HepG2 (cell line): ENCODE results near the gene KIRREL3. TPM values are rescaled to one million over a fixed set of nuclear protein-coding genes. Genes with fewer than 3 reads are reported as not detected.

Source experiments
- ATAC-seq: fragments of 200-7000 bp; cut with Tn5 transposase; 3 replicates; pipeline ENCODE4 v1.9.1; 2020; ENCODE audit warnings: mild to moderate bottlenecking, moderate library complexity
- BruUV-seq: library from RNA; stranded (reverse); fragments of 400-500 nt; replicated peaks from 2 replicates; lab custom pipeline; 2021; lab: Mats Ljungman, UMichigan
- CTCF ChIA-PET: fragments of 300-600 bp; formaldehyde crosslinking; extraction: SDS; loops from one replicate; lab custom pipeline; 2021; ENCODE audit warnings: low total read pairs, inconsistent platforms, low intra/inter-chr PET ratio; lab: Yijun Ruan, JAX
- POLR2A ChIA-PET: fragments of 350-600 bp; sonication (Branson Sonifier 250); formaldehyde crosslinking; loops from one replicate; lab custom pipeline; 2020; ENCODE audit warnings: antibody characterized with exemption, inconsistent platforms; lab: Yijun Ruan, JAX
- DNase-seq: peaks from one replicate; pipeline ENCODE4 v3.0.0-alpha.2; 2015; ENCODE audit warnings: low spot score
- FAIRE-seq: peaks from 3 replicates; lab custom pipeline; 2011; peaks lifted over from hg19 to GRCh38; lab: Jason Lieb, UNC
- H2AFZ ChIP-seq: one replicate; pipeline ENCODE4 v1.6.1; 2011; ENCODE audit warnings: low read length, inconsistent platforms
- H3K27ac ChIP-seq: fragments of 300-600 bp; 3 replicates; pipeline ENCODE4 v1.8.0; 2011; ENCODE audit warnings: mixed run types, mild to moderate bottlenecking, mixed read lengths, low read length, inconsistent platforms; ENCODE audit not compliant: insufficient read depth; ENCODE audit errors: extremely low read length
- H3K27me3 ChIP-seq, 2 experiments: fragments of 200-600 bp in 1 of 2; 2 replicates in 1 of 2; 3 replicates in 1 of 2; pipeline versions ENCODE4 v1.6.0 to v1.8.0; 2011; ENCODE audit warnings: low read length in 2 of 2, mild to moderate bottlenecking in 2 of 2, moderate library complexity in 2 of 2, inconsistent platforms in 1 of 2; ENCODE audit not compliant: insufficient read depth in 2 of 2, control insufficient read depth in 1 of 2
- H3K36me3 ChIP-seq, 2 experiments: fragments of 200-600 bp in 1 of 2; replicated peaks in 1 of 2; 2 replicates in 1 of 2; 3 replicates in 1 of 2; pipeline versions ENCODE4 v1.5.1 to v1.8.0; 2011; ENCODE audit warnings: low read length in 2 of 2, inconsistent platforms in 1 of 2; ENCODE audit not compliant: insufficient read depth in 2 of 2, control insufficient read depth in 1 of 2
- H3K4me1 ChIP-seq: 2 replicates; pipeline ENCODE4 v1.5.1; 2012; ENCODE audit warnings: low read length, inconsistent platforms; ENCODE audit not compliant: insufficient read depth
- H3K4me2 ChIP-seq: 2 replicates; pipeline ENCODE4 v1.6.0; 2011; ENCODE audit warnings: low read depth, low read length, inconsistent platforms
- H3K4me3 ChIP-seq, 3 experiments: fragments of 200-600 bp in 1 of 3; sonication (generic), shearing (Covaris generic) in 1 of 3; replicated peaks in 1 of 3; 2 replicates each; pipeline ENCODE4 v1.5.1; 2011 to 2016; ENCODE audit warnings: low read length in 3 of 3, inconsistent platforms in 2 of 3, low read depth in 2 of 3, mild to moderate bottlenecking in 2 of 3, control low read depth in 1 of 3, mixed read lengths in 1 of 3; ENCODE audit not compliant: insufficient read depth in 1 of 3
- H3K79me2 ChIP-seq: one replicate; pipeline ENCODE4 v1.6.1; 2011; ENCODE audit warnings: low read length, inconsistent platforms; ENCODE audit not compliant: insufficient read depth
- H3K9ac ChIP-seq: 2 replicates; pipeline ENCODE4 v1.6.0; 2011; ENCODE audit warnings: mild to moderate bottlenecking, low read depth, low read length, inconsistent platforms; ENCODE audit not compliant: insufficient read depth
- H3K9me3 ChIP-seq: 2 replicates; pipeline ENCODE4 v1.5.1; 2012; ENCODE audit warnings: mild to moderate bottlenecking, low read length
- H4K20me1 ChIP-seq: 2 replicates; pipeline ENCODE4 v1.6.0; 2011; ENCODE audit warnings: inconsistent platforms, mild to moderate bottlenecking, low read length, moderate library complexity; ENCODE audit not compliant: insufficient read depth
- BORCS8-MEF2B ChIP-seq: sonication (generic); formaldehyde crosslinking; IDR thresholded peaks from 2 replicates; pipeline ENCODE4 v1.8.0; 2022; ENCODE audit warnings: mild to moderate bottlenecking, missing genetic modification reagents
- CENPT ChIP-seq: sonication (generic); formaldehyde crosslinking; IDR thresholded peaks from 2 replicates; pipeline ENCODE4 v1.8.0; 2022; ENCODE audit warnings: low read depth, mild to moderate bottlenecking, moderate library complexity, missing genetic modification reagents
- ERF ChIP-seq: IDR thresholded peaks from 2 replicates; pipeline ENCODE4 v1.6.1; 2018; ENCODE audit warnings: missing biosample characterization, missing genetic modification reagents
- GTF3A ChIP-seq: sonication (generic); formaldehyde crosslinking; conservative IDR thresholded peaks from 2 replicates; pipeline ENCODE4 v1.4.0; 2020; ENCODE audit warnings: mild to moderate bottlenecking, missing genetic modification reagents
- HCFC1 ChIP-seq: fragments of 150-350 bp; IDR thresholded peaks from 2 replicates; pipeline ENCODE4 v1.6.1; 2014; ENCODE audit warnings: low read depth, low read length
- HMG20A ChIP-seq: IDR thresholded peaks from 2 replicates; pipeline ENCODE4 v1.6.1; 2016; ENCODE audit warnings: borderline replicate concordance
- KDM2A ChIP-seq: sonication (generic); formaldehyde crosslinking; IDR thresholded peaks from 2 replicates; pipeline ENCODE4 v1.4.0; 2020; ENCODE audit warnings: low read depth, missing genetic modification reagents, borderline replicate concordance
- RAD51 ChIP-seq: fragments of 450-650 bp; IDR thresholded peaks from 2 replicates; pipeline ENCODE4 v1.6.1; 2016; ENCODE audit warnings: borderline replicate concordance
- SOX13 ChIP-seq, 3 experiments: fragments of 450-650 bp in 1 of 3; sonication (generic) in 1 of 3; formaldehyde crosslinking in 1 of 3; IDR thresholded peaks in 2 of 3; conservative IDR thresholded peaks in 1 of 3; 2 replicates each; pipeline versions ENCODE4 v1.5.0 to v1.6.1; 2016 to 2020; ENCODE audit warnings: antibody characterized with exemption in 1 of 3, mild to moderate bottlenecking in 1 of 3, missing compliant biosample characterization in 1 of 3, missing genetic modification reagents in 1 of 3, moderate library complexity in 1 of 3
- SRF ChIP-seq: IDR thresholded peaks from 2 replicates; pipeline ENCODE4 v1.6.1; 2011; ENCODE audit warnings: mild to moderate bottlenecking, low read depth, low read length, moderate library complexity
- TAF1 ChIP-seq: sonication (generic); formaldehyde crosslinking; IDR thresholded peaks from 2 replicates; pipeline ENCODE4 v1.4.0; 2020; ENCODE audit warnings: missing genetic modification reagents
- TCF12 ChIP-seq, 2 experiments: fragments of 450-650 bp in 1 of 2; sonication (generic) in 1 of 2; formaldehyde crosslinking in 1 of 2; IDR thresholded peaks; 2 replicates each; pipeline versions ENCODE4 v1.6.1 to v1.8.0; 2017 to 2022; ENCODE audit warnings: antibody characterized with exemption in 1 of 2, mild to moderate bottlenecking in 1 of 2, missing genetic modification reagents in 1 of 2, moderate library complexity in 1 of 2
- TSC22D2 ChIP-seq: sonication (generic); formaldehyde crosslinking; IDR thresholded peaks from 2 replicates; pipeline ENCODE4 v1.5.1; 2020; ENCODE audit warnings: missing genetic modification reagents, mild to moderate bottlenecking, borderline replicate concordance
- ZBTB38 ChIP-seq: sonication (generic); formaldehyde crosslinking; IDR thresholded peaks from 2 replicates; pipeline ENCODE4 v1.5.1; 2020; ENCODE audit warnings: mild to moderate bottlenecking, missing genetic modification reagents
- ZNF274 ChIP-seq: sonication (generic); formaldehyde crosslinking; IDR thresholded peaks from 2 replicates; pipeline ENCODE4 v1.5.1; 2020; ENCODE audit warnings: mild to moderate bottlenecking, missing genetic modification reagents
- ZNF430 ChIP-seq: sonication (generic); formaldehyde crosslinking; IDR thresholded peaks from 2 replicates; pipeline ENCODE4 v1.9.0; 2021; ENCODE audit warnings: mild to moderate bottlenecking, missing genetic modification reagents
- ZNF607 ChIP-seq: sonication (generic); formaldehyde crosslinking; IDR thresholded peaks from 2 replicates; pipeline ENCODE4 v1.5.1; 2020; ENCODE audit warnings: missing genetic modification reagents, mild to moderate bottlenecking, borderline replicate concordance
- ZNF615 ChIP-seq: sonication (generic); formaldehyde crosslinking; IDR thresholded peaks from 2 replicates; pipeline ENCODE4 v1.5.0; 2020; ENCODE audit warnings: mild to moderate bottlenecking, missing genetic modification reagents, borderline replicate concordance
- ZNF768 ChIP-seq: sonication (generic); formaldehyde crosslinking; IDR thresholded peaks from 2 replicates; pipeline ENCODE4 v1.4.0; 2020; ENCODE audit warnings: missing genetic modification reagents
- WGBS: methylation state at CpG from one replicate; pipeline ENCODE4 v1.1.6; 2017; ENCODE audit warnings: low lambda C conversion rate; 5-methylcytosine and 5-hydroxymethylcytosine counted together
- in situ Hi-C: cut with HindIII; loops from 2 replicates; pipeline ENCODE4 v1.10.0; 2017; ENCODE audit warnings: low pct_unique_long_range_greater_than_20kb; ENCODE audit not compliant: extremely low pct_ligation_motif_present
- intact Hi-C: fragments of 100-400 bp; cut with micrococcal nuclease; formaldehyde crosslinking; loops from one replicate; pipeline ENCODE4 v1.10.0; 2022; ENCODE audit not compliant: unreplicated experiment
- polyA plus RNA-seq, 8 experiments: library from polyadenylated mRNA; depleted of rRNA in 3 of 8; stranded (reverse) in 7 of 8; unstranded in 1 of 8; fragments of >200 nt; fragmentation: Illumina TruSeq in 4 of 8; extraction: Trizol in 4 of 8; gene quantifications; 2 replicates each; pipeline versions ENCODE4 v1.2.1 to v1.2.3, GENCODE V29; 2011 to 2016; ENCODE audit warnings: low read depth in 4 of 8, missing spikeins in 1 of 8, mixed read lengths in 1 of 8; ENCODE audit not compliant: insufficient read depth in 1 of 8
- total RNA-seq, 5 experiments: library from RNA; depleted of rRNA; stranded (reverse); fragments of >200 nt; fragmentation: Illumina TruSeq; extraction: Trizol; gene quantifications; 2 replicates each; pipeline ENCODE4 v1.2.3, GENCODE V29; 2016; ENCODE audit warnings: low read depth in 1 of 5
- TF ChIP-seq, protein P1 (sequence below): sonication (generic); formaldehyde crosslinking; IDR thresholded peaks from 2 replicates; pipeline ENCODE4 v1.5.1; 2020; ENCODE audit warnings: missing genetic modification reagents, mild to moderate bottlenecking, borderline replicate concordance
- TF ChIP-seq, protein P2 (sequence below): sonication (generic); formaldehyde crosslinking; IDR thresholded peaks from 2 replicates; pipeline ENCODE4 v1.4.0; 2020; ENCODE audit warnings: missing genetic modification reagents, mild to moderate bottlenecking, borderline replicate concordance

The KIRREL3 gene
- total and polyA plus RNA-seq, 2 of the 13 experiments (the other 11 are each of a cell fraction or from before 2014, with no cell fraction given) = not detected

DNA sequence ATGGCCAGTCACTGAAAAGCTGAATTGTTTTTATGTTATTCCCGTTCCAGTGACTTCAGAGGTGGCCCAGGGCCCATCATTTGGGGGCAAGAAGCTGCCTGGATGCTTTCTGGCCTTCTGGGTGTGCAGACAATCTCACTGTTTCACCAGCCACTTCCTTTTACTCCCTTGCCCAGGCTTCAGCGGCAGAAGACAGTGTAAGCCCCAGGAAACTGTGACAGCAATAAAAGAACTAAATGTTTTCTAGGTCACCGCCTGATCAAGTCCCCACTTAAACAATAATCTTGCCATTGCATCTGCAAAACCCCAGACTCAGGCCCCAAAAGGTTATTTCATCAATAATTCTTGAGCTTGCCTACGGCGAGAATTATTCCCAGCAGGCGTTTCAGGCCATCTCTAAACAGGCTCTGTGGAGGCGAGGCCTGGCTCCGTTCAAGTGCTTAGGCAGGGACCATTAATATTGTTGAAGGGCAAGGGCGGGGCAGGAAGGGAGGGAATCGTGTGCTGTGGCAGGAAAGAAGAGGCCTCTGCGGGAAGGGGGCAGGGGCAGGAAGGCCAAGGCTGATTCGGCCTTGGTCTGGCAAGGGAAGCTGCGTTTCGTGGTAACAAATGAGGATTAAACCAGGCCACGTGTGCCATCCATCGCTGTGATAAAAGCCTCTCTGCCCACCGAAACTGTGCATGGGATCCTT lies 252.3 kb downstream of the KIRREL3 start (continued):
- no peak for TF ChIP-seq TCF12 (IDR thresholded peaks at IDR 0.05)
- no peak for TF ChIP-seq TCF12 (CRISPR knock-in tag; IDR thresholded peaks at IDR 0.05)
- no peak for TF ChIP-seq TAF1 (CRISPR knock-in tag)
- TF ChIP-seq ZNF615 (CRISPR knock-in tag) = no peak
- TF ChIP-seq SOX13 (IDR thresholded peaks at IDR 0.05) = no peak
- TF ChIP-seq SOX13 (CRISPR knock-in tag; conservative IDR thresholded peaks at IDR 0.05 in 1 of 2, IDR thresholded peaks at IDR 0.05 in 1 of 2) = no peak
- TF ChIP-seq, all 625 proteins: peak for 0

DNA sequence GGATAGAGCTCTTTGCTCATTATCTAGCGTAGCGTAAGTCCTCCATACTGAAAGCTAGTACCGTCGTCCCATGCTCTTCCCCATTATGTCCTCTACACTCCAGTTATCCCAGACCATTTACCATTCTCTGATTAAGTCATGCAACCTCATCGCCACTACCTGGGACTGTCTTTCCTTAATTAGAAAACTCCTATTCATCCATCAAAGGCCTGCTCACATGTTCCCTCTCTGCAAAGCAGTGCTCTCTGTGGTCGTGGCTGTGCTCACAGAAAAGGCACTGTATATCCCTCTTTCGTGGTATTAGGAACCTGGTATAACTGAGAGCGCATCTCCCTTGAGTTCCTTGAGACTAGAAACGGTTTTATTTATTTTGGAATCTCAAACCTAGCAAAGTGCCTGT lies 253.3 kb downstream of the KIRREL3 start:
- Histone ChIP-seq H3K9ac (no peak overlapping the region), H3K79me2 (no peaks in the 10 kb centered on the region), H2AFZ (no peak overlapping the region), H3K4me1 (no peaks in the 10 kb centered on the region), H3K9me3 (no peaks in the 10 kb centered on the region), H3K4me2 (no peak overlapping the region), H3K4me3 (no peak overlapping the region), H3K36me3 (no peaks in the 10 kb centered on the region), H3K27ac (no peak overlapping the region), H4K20me1 (no peaks in the 10 kb centered on the region), H3K27me3 (peaks cover 2 to 13% of the 10 kb centered on the region in 2 experiments; a peak in 2 of 5 replicates)
- ChIA-PET CTCF (no interaction called here), POLR2A (no interaction called here)
- ATAC-seq = no peak
- 29% methylated on average over 9 of the region's 9 CpGs for WGBS
- intact Hi-C loops (no loop called here), in situ Hi-C loops (no loop called here)
- BruUV-seq = no TSS peak
- DNase-seq = no peak
- FAIRE-seq = no peak
- no peak for TF ChIP-seq ZNF768
- no peak for TF ChIP-seq BORCS8-MEF2B (CRISPR knock-in tag)
- TF ChIP-seq KDM2A (CRISPR knock-in tag) = no peak
- TF ChIP-seq ZNF430 (CRISPR knock-in tag) = no peak
- TF ChIP-seq CENPT (CRISPR knock-in tag) = no peak
- TF ChIP-seq ZNF607 (CRISPR knock-in tag) = no peak
- TF ChIP-seq, protein P1, sequence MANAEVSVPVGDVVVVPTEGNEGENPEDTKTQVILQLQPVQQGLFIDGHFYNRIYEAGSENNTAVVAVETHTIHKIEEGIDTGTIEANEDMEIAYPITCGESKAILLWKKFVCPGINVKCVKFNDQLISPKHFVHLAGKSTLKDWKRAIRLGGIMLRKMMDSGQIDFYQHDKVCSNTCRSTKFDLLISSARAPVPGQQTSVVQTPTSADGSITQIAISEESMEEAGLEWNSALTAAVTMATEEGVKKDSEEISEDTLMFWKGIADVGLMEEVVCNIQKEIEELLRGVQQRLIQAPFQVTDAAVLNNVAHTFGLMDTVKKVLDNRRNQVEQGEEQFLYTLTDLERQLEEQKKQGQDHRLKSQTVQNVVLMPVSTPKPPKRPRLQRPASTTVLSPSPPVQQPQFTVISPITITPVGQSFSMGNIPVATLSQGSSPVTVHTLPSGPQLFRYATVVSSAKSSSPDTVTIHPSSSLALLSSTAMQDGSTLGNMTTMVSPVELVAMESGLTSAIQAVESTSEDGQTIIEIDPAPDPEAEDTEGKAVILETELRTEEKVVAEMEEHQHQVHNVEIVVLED (CRISPR knock-in tag) = no peak
- no peak for TF ChIP-seq SRF
- TF ChIP-seq HMG20A (CRISPR knock-in tag) = no peak
- no peak for TF ChIP-seq TSC22D2 (CRISPR knock-in tag)
- TF ChIP-seq GTF3A (CRISPR knock-in tag) = no peak
- TF ChIP-seq, protein P2, sequence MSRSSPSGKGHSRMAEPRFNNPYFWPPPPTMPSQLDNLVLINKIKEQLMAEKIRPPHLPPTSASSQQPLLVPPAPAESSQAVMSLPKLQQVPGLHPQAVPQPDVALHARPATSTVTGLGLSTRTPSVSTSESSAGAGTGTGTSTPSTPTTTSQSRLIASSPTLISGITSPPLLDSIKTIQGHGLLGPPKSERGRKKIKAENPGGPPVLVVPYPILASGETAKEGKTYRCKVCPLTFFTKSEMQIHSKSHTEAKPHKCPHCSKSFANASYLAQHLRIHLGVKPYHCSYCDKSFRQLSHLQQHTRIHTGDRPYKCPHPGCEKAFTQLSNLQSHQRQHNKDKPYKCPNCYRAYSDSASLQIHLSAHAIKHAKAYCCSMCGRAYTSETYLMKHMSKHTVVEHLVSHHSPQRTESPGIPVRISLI (CRISPR knock-in tag) = no peak
- no peak for TF ChIP-seq ERF (CRISPR knock-in tag)
- no peak for TF ChIP-seq ZNF274 (CRISPR knock-in tag)
- TF ChIP-seq HCFC1 = no peak
- no peak for TF ChIP-seq RAD51
- TF ChIP-seq ZBTB38 (CRISPR knock-in tag) = no peak
